Neuronal stem cell (in vitro differentiated cells): ENCODE data around the gene TLX3.

Experiments used
- DNase-seq: peaks from one replicate; pipeline ENCODE4 v3.0.0-alpha.2; 2013; ENCODE audit warnings: low spot score
- H2AFZ ChIP-seq: one replicate; pipeline ENCODE4 v1.6.1; 2013; ENCODE audit warnings: mild to moderate bottlenecking, low read length, inconsistent platforms
- H2AK5ac ChIP-seq: 2 replicates; pipeline ENCODE4 v1.6.1; 2013; ENCODE audit warnings: low read depth, mild to moderate bottlenecking, inconsistent platforms, low read length, moderate library complexity, mixed read lengths
- H2BK120ac ChIP-seq: 2 replicates; pipeline ENCODE4 v1.6.1; 2013; ENCODE audit warnings: low read depth, mild to moderate bottlenecking, inconsistent platforms, low read length, moderate library complexity, mixed read lengths
- H2BK12ac ChIP-seq: one replicate; pipeline ENCODE4 v1.6.1; 2013; ENCODE audit warnings: low read length, inconsistent platforms
- H2BK15ac ChIP-seq: 2 replicates; pipeline ENCODE4 v1.6.1; 2013; ENCODE audit warnings: mild to moderate bottlenecking, low read length, inconsistent platforms, mixed read lengths
- H2BK5ac ChIP-seq: one replicate; pipeline ENCODE4 v1.6.1; 2013; ENCODE audit warnings: inconsistent platforms, mild to moderate bottlenecking, low read length, moderate library complexity
- H3K14ac ChIP-seq: one replicate; pipeline ENCODE4 v1.6.1; 2013; ENCODE audit warnings: low read length, inconsistent platforms
- H3K18ac ChIP-seq: 2 replicates; pipeline ENCODE4 v1.6.1; 2013; ENCODE audit warnings: low read length, inconsistent platforms
- H3K23ac ChIP-seq: 2 replicates; pipeline ENCODE4 v1.6.1; 2013; ENCODE audit warnings: low read depth, mild to moderate bottlenecking, mixed read lengths, low read length, inconsistent platforms; ENCODE audit not compliant: poor library complexity
- H3K27ac ChIP-seq: replicated peaks from 3 replicates; pipeline ENCODE4 v1.5.1; 2013; ENCODE audit warnings: low read length, inconsistent platforms
- H3K27me3 ChIP-seq, 3 experiments: 2 replicates each; pipeline ENCODE4 v1.6.1; 2013; ENCODE audit warnings: low read length in 3 of 3, mild to moderate bottlenecking in 2 of 3, inconsistent platforms in 1 of 3, low read depth in 1 of 3, mixed read lengths in 1 of 3, moderate library complexity in 1 of 3; ENCODE audit not compliant: control insufficient read depth in 3 of 3, insufficient read depth in 3 of 3
- H3K36me3 ChIP-seq, 2 donors: replicated peaks in 1 of 2; 2 replicates each; pipeline ENCODE4 v1.6.1; 2013; ENCODE audit warnings: low read length in 2 of 2; ENCODE audit not compliant: control insufficient read depth in 2 of 2, insufficient read depth in 2 of 2
- H3K4ac ChIP-seq: 2 replicates; pipeline ENCODE4 v1.6.1; 2013; ENCODE audit warnings: inconsistent platforms, mild to moderate bottlenecking, low read length, moderate library complexity
- H3K4me1 ChIP-seq, 2 donors: 1 replicate in 1 of 2; 2 replicates in 1 of 2; pipeline ENCODE4 v1.6.1; 2013; ENCODE audit warnings: low read length in 2 of 2, low read depth in 1 of 2; ENCODE audit not compliant: control insufficient read depth in 2 of 2, insufficient read depth in 1 of 2
- H3K4me2 ChIP-seq: one replicate; pipeline ENCODE4 v1.6.1; 2013; ENCODE audit warnings: mild to moderate bottlenecking, low read length, inconsistent platforms; ENCODE audit not compliant: insufficient read depth, poor library complexity, severe bottlenecking
- H3K4me3 ChIP-seq, 2 donors: 2 replicates each; pipeline ENCODE4 v1.5.1; 2013; ENCODE audit warnings: low read length in 2 of 2, mild to moderate bottlenecking in 2 of 2, inconsistent platforms in 1 of 2, moderate library complexity in 1 of 2
- H3K79me1 ChIP-seq: one replicate; pipeline ENCODE4 v1.6.1; 2013; ENCODE audit warnings: low read depth, mild to moderate bottlenecking, inconsistent platforms, low read length, moderate library complexity
- H3K9ac ChIP-seq: one replicate; pipeline ENCODE4 v1.6.1; 2013; ENCODE audit warnings: mild to moderate bottlenecking, low read depth, low read length, inconsistent platforms; ENCODE audit not compliant: poor library complexity
- H3K9me3 ChIP-seq, 2 donors: replicated peaks in 1 of 2; 2 replicates each; pipeline versions ENCODE3 to v1.6.1; 2013; ENCODE audit warnings: low read length in 2 of 2, mild to moderate bottlenecking in 2 of 2, inconsistent platforms in 1 of 2, low read depth in 1 of 2, mixed read lengths in 1 of 2, moderate library complexity in 1 of 2; ENCODE audit not compliant: control insufficient read depth in 2 of 2, insufficient read depth in 1 of 2
- H4K8ac ChIP-seq: one replicate; pipeline ENCODE4 v1.6.1; 2013; ENCODE audit warnings: low read depth, mild to moderate bottlenecking, inconsistent platforms, low read length, moderate library complexity
- H4K91ac ChIP-seq: one replicate; pipeline ENCODE4 v1.6.1; 2013; ENCODE audit warnings: low read length, low read depth, mild to moderate bottlenecking, inconsistent platforms; ENCODE audit not compliant: poor library complexity
- WGBS, 2 donors: extraction: QIAGEN DNeasy Blood & Tissue Kit; methylation state at CpG; one replicate each; pipeline ENCODE4 v1.1.7; 2013; ENCODE audit warnings: missing lambda C conversion rate in 2 of 2, mixed read lengths in 1 of 2; ENCODE audit not compliant: insufficient read length in 2 of 2, insufficient replicate concordance in 1 of 2; ENCODE audit errors: extremely low coverage in 2 of 2; 5-methylcytosine and 5-hydroxymethylcytosine counted together

Gene TLX3

DNA sequence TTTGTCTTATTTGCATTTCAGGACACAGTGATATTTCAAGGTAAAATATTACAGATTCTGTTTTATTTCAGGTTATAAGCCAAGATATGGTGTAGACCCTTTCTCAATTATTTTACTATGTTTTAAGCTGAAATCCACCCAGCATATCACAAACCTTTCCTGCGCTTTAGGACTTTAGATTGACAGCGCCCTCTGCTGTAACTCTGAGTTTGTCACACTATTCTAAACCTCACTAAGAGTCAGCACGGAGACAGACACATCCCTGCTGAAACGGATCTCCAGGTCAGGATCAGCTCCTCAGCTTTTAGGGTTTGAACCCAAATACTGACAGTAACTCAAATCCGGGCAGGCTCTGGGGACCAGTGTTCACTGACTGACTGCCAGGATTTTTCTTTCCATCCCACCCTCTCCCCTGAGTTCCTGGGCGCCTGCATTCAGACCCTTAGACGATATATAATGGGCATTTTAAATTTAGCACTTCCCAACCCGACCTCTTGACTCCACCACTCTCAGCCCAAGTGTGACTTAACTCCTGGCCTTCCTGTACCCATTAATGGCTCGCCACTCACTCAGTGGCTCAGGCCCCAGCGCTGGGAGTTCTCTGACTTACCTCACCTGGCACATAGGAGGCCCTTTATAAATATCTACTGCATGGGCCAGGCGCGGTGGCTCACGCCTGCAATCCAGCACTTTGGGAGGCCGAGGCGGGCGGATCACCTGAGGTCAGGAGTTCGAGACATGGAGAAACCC, 33.5 kb downstream of the TLX3 start:
- Histone ChIP-seq H3K27me3 (peaks cover 0 to 18% (median 0%) of the 10 kb centered on the region in 3 experiments), H4K91ac (no peak overlapping the region), H3K9me3 (no peaks in the 10 kb centered on the region), H3K14ac (no peak overlapping the region), H3K4me3 (no peak overlapping the region), H3K79me1 (no peaks in the 10 kb centered on the region), H2AFZ (no peak overlapping the region), H2BK12ac (no peak overlapping the region), H3K4me2 (no peak overlapping the region), H3K27ac (no peak overlapping the region), H3K4me1 (no peaks in the 10 kb centered on the region), H2AK5ac (no peak overlapping the region), H3K36me3 (no peaks in the 10 kb centered on the region), H4K8ac (no peak overlapping the region), H3K9ac (no peak overlapping the region), H3K4ac (no peak overlapping the region), H3K23ac (no peak overlapping the region), H2BK120ac (no peak overlapping the region), H2BK15ac (no peak overlapping the region), H3K18ac (no peak overlapping the region), H2BK5ac (no peak overlapping the region)
- no peak for DNase-seq
- no CpG with 5 or more reads among the region's 17 CpGs for WGBS, 2 donors

GRCh38 chr5:171344936-171345608, 36.0 kb downstream of the TLX3 start:
- no peak overlapping the region for H3K4me2 ChIP-seq
- no peak for DNase-seq
- no peaks in the 10 kb centered on the region for H3K4me1 ChIP-seq
- H2BK120ac ChIP-seq: no peak overlapping the region
- H3K4ac ChIP-seq: no peak overlapping the region
- peaks cover 0 to 8% (median 0%) of the 10 kb centered on the region in 3 experiments for H3K27me3 ChIP-seq
- H2AFZ ChIP-seq: no peak overlapping the region
- H3K79me1 ChIP-seq: no peaks in the 10 kb centered on the region
- H3K36me3 ChIP-seq: no peaks in the 10 kb centered on the region
- no peak overlapping the region for H4K91ac ChIP-seq
- H3K14ac ChIP-seq: no peak overlapping the region
- H2AK5ac ChIP-seq: no peak overlapping the region
- H3K4me3 ChIP-seq: no peak overlapping the region
- no peak overlapping the region for H2BK5ac ChIP-seq
- H3K27ac ChIP-seq: no peak overlapping the region
- no peak overlapping the region for H3K9ac ChIP-seq
- no peak overlapping the region for H4K8ac ChIP-seq
- WGBS, 2 donors: no CpG with 5 or more reads among the region's 19 CpGs
- H3K9me3 ChIP-seq: no peaks in the 10 kb centered on the region
- no peak overlapping the region for H3K18ac ChIP-seq
- no peak overlapping the region for H3K23ac ChIP-seq
- H2BK12ac ChIP-seq: no peak overlapping the region
- no peak overlapping the region for H2BK15ac ChIP-seq

- WGBS, 2 donors: no CpG with 5 or more reads among the region's 7 CpGs
- Histone ChIP-seq H3K18ac (no peak overlapping the region), H2BK12ac (no peak overlapping the region), H3K9me3 (no peaks in the 10 kb centered on the region), H3K9ac (no peak overlapping the region), H2BK15ac (no peak overlapping the region), H3K4me1 (no peaks in the 10 kb centered on the region), H3K27me3 (no peaks in the 10 kb centered on the region), H3K36me3 (no peaks in the 10 kb centered on the region), H4K91ac (no peak overlapping the region), H3K4me2 (no peak overlapping the region), H3K23ac (no peak overlapping the region), H2BK5ac (no peak overlapping the region), H2BK120ac (no peak overlapping the region), H3K4me3 (no peak overlapping the region), H3K4ac (no peak overlapping the region), H3K14ac (no peak overlapping the region), H3K27ac (no peak overlapping the region), H2AK5ac (no peak overlapping the region), H2AFZ (no peak overlapping the region), H4K8ac (no peak overlapping the region), H3K79me1 (no peaks in the 10 kb centered on the region)
- DNase-seq: no peak
These were observed 42.6 kb downstream of the TLX3 start for GRCh38 chr5:171351536-171352073.

DNA sequence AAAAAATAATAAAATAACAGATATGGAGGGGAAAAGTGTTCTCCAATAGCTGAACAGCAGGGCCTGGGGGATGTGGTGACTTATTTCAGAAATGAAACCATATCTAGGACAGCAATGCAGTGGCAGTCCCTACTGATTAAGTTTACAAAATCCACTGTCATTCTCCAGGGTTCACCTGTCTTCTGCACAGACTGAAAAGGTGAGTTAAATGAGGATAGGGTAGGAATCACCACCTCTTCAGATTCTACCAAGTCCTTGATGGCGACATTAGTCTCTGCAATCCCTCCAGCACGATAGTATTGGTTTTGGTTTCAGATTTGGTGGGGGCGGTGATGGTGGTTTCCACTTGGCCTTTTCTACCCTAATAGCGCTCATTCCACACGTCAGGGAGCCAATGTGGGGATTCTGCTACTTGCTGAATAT, 46.3 kb downstream of the TLX3 start:
- WGBS, 2 donors: no CpG with 5 or more reads among the region's 5 CpGs
- Histone ChIP-seq H3K4me3 (no peak overlapping the region), H3K4me2 (no peak overlapping the region), H2BK15ac (no peak overlapping the region), H3K9ac (no peak overlapping the region), H3K27me3 (peaks cover 0 to 5% (median 0%) of the 10 kb centered on the region in 3 experiments), H3K9me3 (no peaks in the 10 kb centered on the region), H3K18ac (no peak overlapping the region), H2BK12ac (no peak overlapping the region), H3K14ac (no peak overlapping the region), H2AFZ (no peak overlapping the region), H2BK5ac (no peak overlapping the region), H3K79me1 (no peaks in the 10 kb centered on the region), H4K8ac (no peak overlapping the region), H3K23ac (no peak overlapping the region), H3K4me1 (no peaks in the 10 kb centered on the region), H3K4ac (no peak overlapping the region), H2AK5ac (no peak overlapping the region), H3K36me3 (no peaks in the 10 kb centered on the region), H2BK120ac (no peak overlapping the region), H4K91ac (no peak overlapping the region), H3K27ac (no peak overlapping the region)
- DNase-seq: no peak
